AG08396 (cell line): ENCODE data around the gene HPS1.
A peak's percentile ranks its signal among the peaks of the same experiment; 100 is the strongest.

Experiments
- DNase-seq: peaks from one replicate; pipeline ENCODE4 v3.0.0; 2012; ENCODE audit warnings: low spot score, mixed read lengths

Gene HPS1

DNA sequence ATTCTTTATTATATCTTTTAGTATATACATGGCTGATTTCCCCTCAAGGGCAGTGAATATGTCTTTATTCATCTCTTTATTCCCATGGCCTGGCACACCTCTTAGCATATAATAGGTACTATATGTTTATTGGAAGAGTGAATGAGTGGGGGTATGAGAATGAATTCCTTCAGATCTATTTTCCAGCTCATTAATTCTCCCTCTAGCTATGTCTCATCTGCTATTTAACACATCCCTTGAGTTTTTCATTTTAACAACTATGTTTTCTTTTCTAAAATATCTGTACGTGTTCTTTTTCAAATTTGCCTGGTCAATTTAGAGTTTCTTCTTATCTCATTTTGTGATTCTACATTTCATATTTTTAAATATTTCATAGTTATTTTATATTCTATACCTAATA, 14.4 kb downstream of the HPS1 start:
- no peak for DNase-seq

DNA sequence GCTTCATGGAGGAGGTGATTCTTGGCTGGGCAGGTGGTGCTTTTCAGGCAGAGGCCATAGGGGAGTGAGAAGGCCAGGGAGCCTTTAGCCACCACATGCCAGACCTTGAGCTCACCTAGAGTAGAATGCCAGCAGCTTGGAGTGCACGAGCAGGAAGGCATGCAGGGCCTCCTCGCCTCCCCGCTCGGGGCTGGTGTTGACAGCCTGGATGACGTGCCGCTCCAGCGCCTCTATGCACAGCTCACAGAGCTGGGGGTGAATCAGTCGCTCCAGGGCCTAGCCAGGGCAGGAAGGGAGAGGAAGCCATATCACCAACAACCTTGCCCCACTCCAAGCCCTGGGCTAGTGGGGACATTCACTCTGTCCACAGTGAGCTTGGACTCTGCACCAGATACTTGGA, 15.7 kb downstream of the HPS1 start:
- DNase-seq, result no peak

DNA sequence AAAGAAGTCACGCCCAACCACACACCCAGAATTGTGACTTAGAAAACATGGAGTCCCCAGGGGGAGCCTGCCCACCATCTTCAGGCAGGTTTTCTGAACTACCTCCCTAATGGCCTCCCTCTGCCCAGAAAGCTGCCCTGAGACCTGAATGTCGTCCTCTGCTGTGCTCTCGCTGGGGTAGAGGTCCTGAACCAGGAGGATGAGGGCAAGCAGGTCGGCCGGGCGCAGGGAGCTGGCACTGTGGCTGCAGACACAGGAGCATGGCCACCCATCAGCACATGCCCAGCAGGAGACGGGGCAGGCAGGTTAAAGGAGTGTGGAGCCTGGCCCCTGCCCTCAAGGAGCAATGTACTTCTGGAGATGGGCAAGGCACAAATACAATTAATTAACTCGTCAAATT, 16.3 kb downstream of the HPS1 start:
- no peak for DNase-seq

DNA sequence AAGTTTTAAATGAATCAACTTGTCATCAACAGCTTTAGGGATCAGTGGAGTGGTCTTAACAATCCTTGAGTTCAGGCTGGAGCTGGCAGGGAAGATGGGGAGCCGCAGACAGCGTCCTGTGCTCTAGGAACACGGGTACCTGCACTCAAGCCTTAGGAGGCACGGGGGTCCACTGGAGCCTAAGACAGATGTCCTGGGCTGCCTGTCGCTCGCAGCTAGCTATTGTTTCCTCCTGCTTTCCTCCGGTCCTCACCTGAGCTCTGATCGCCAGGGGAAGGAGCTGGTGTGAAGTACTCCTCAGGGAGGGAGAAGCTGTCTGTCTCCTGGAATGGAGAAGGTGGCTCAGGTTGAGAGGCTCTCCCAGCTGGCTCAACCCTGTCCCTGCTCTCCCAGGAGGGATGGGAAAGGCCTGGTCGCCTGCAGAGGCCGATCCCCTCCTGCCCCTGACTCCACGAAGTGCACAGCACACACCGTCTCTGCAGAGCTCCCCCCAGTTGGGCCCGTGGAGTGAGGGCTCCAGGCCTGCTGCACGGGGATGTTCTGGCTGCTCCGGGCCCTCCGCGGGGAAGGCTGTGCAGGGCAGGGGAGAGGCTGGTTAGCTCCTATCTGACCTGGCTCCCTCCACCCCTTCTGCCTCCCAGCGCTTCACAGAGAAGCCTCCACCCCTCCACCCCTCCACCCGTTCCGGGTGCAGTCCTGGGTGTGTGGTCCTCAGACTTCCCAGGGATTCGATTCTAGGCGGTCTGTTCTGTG, 17.2 kb downstream of the HPS1 start:
- DNase-seq, result no peak

DNA sequence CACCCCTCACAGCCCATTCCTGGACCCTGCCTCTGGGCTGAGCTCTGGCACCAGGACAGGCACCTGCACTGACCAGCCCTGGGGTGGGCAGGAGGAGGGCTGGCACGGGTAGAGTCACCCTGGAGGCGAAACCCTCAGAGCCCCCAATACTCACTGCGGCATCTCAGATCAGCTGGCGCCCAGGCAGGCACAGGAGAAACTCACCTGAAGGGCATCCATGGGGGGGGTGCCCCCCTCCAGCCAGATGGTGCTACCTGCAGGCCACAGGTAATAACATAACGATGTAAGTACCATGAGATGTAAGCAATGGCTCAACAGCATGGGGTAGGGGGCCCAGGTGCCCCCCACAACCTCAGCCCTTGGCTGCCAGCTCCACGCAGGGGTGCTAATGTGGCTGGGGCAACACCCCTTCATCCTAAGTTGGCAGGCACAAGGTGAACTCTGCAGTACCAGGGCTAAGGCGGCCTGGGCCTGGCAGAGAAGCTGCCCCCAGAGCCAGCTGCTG, 19.7 kb downstream of the HPS1 start:
- DNase-seq, result no peak

DNA sequence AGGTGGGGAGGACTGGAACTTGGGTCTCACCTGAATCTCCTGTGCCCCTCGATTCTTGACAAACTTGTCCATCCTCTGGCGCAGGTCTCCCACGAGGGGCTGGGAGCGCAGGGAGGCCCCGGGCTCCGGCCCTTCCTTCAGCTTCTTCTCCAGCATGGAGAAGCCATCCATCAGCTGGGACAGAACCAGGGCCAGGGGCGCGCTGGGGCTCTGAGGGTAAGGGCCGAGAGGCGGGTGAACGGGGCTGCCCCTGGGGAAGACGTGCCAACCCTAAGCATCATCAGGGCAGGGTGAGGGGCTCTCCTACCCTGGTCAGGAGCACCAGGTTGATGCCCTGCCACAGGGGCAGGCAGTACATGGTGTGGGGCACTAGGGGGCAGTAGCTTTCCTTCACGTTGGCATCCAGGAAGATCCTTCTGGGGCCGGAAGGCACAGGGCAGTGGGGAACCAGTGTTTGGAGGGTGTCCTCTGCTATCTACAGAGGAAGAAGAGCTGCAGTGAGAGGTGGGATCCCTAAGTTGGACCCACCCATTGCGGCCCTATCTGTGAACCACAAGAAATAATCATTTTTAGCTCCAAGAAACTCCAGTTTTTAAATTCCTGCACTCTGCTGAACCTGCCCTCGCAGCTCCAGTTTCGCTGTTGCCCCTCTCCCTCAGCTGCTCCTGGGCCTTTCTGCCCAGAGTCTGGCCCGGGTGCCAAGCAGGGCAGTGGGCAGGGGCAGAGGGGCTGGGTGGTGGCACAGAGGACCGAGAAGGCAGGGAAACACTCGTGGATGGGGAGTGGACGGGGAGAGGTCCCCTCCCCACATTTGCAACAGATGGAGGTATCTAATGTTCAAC, 21.0 kb downstream of the HPS1 start:
- DNase-seq, result peak; percentile 71

DNA sequence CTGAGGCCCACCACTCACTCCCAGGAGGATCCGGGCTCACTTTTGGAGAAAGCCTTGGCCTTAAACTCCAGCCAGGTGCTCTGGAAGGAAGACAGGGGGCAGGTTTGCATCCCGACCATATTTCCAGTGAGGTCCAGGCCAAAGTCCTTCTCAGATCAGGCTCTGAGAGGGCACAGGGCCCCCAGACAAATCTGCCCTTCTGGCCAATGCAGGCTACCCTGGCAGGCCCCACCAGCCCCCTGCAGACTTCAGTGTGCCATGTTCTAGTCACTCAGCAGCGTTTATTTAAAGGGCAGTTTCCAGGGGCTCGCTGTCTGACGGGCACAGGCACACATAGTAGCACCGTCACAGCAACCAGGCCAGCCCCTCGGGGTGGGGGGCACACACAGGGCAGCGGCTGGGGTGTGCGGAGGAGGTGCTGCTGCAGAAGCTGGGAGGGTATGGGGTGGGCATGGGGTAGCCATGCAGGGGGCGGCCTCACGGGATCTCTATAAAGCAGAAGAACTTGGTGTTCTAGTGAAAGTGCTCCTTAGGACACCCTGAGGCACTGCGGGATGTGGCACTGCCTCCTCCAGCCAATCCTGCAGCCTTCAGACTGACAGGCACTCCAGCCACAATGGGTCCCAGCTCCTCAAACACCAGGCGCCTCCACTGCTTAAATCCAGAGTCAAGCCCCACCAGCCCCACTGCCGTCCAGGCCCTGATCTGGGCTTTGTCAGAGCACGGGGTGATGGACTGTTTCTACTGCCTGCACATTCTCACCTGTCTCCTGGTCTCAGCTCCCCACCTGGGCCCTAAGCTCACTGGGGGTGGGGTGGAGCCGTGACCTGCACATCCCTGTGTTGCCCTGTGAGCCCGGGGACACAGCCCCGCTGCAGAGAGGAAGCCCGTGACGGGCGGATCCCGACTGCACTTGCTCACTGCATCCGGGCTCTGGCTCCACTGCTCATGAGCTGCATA, 22.2 kb downstream of the HPS1 start:
- no peak for DNase-seq

DNA sequence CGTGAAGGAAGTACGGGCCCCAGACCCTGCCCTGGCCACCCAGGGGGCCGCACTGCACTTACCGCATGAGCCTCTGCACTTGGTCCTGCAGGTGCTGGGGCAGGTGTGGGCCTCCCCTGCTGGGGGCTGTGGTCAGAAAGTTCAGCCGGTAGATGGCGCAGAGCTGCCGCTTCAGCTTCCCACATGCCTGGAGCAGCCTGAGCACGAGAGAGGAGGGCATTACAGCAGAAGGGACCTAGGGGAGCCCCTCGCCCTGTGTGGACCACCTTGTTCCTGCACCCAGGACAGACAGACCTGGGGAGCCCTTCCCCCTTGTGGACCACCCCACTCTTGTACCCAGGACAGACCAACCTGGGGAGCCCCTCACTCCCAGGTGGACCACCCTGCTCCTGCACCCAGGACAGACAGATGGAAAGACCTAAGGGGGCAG, 23.0 kb downstream of the HPS1 start:
- DNase-seq, result no peak

DNA sequence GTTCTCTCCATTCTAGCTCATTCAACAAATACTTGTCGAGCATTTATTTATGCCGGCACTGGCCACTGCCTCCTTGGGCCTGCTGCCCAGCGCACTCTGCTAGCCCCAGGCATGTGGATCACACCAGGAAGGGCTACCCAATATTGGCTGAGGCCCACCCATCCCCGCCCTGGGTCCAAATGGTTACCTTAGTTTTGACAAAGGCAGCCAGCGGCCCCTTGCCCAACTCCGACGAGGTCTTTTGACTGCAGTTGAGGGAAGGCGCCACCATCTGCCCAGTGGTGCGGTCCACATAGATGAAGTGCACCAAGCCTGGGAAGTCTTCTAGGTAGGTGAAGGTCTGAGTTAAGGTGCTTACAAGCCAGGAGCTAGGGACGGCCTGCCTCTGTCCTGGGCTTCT, 24.6 kb downstream of the HPS1 start:
- DNase-seq, result no peak

DNA sequence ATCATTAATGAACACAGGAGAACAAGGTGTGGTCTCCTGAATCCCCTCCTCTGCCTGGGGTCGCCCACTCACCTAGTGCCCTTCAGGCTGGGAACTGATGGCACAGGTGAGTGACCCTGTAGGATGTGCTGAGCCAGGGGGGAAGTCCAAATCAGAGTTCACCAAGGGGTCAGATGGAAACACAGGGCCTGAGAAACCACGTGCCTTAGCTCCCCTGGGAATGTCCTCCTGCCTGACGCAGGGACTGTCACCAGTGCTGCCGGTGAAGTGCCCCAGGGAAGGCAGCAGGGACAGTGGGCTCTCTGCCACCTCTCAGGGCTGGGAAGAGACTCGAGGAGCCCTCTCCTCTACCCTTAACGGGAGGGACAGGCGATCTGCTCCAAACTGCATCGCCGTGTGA, 25.9 kb downstream of the HPS1 start:
- DNase-seq, result no peak

DNA sequence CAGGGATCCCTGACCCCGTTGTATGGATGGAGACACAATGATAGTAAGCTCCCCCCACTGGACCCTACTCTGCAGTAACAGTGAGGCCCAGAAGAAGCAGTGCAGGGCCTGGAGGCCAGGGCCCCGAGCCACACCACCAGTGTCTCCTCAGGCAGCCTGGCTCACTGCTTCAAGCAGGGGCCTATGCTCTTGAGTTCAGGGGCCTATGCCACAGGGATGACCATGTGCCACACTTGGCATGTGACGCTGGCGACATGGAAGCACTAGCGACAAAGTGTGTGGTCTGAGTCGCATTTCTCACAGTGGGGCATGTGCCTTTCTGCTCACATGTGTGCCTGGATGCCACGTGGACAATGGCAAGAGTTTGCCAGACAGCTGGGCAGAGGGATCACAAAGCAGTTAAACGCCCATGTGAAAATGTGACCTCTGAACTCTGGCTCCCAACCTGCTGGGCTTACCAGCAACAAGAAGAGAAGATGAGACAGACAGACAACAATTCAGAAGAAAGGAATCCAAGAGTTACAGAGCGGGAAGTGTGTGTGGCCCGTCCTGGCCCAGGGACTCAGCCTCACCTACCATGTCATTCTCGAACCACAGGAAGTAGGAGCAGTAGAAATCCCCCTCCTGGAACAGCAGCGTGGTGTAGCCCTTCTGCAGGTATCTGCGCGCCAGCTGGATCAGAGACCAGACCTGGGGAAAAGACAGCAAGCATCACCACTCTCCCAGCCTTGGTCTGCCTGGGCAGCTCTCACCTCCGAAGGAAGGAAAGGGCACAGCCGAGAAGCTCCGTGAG, 27.1 kb downstream of the HPS1 start:
- no peak for DNase-seq

DNA sequence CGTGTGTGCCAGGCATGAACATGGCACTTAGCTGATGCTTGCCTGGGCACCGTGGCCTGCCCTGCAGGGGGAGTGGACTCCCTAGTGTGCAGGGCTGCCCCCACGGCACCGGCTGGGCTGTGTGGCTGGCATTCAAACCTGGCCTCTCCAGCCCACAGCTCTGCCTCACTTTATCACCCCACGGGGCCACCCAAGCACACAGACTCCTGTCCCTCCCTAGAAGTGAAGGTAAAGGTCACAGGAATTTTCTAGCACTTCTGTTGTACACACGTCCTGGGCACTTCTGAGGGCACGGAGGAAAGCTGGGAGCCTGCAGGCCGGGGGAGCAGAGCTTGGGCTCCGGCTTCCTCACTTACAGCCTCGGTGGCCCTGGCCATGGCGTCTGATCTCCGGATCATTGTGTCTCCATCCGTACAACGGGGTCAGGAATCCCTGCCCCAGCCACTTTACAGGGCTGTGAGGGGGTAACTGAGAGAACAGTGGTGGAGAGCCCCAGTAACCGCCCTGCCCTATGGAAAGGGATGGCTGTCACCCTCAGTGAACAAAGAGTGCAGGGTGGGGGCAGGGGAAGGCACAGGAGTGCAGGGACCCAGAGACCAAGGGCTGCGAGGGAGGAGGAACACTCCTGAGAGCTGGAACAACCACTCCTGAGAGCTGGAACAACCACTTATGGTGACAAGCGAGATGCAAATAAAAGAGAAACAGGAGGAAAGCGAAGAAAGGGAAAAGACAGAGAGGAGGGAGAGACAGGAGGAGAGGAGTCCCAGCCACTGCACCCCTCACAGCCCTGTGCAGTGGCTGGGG, 27.9 kb downstream of the HPS1 start:
- no peak for DNase-seq

DNA sequence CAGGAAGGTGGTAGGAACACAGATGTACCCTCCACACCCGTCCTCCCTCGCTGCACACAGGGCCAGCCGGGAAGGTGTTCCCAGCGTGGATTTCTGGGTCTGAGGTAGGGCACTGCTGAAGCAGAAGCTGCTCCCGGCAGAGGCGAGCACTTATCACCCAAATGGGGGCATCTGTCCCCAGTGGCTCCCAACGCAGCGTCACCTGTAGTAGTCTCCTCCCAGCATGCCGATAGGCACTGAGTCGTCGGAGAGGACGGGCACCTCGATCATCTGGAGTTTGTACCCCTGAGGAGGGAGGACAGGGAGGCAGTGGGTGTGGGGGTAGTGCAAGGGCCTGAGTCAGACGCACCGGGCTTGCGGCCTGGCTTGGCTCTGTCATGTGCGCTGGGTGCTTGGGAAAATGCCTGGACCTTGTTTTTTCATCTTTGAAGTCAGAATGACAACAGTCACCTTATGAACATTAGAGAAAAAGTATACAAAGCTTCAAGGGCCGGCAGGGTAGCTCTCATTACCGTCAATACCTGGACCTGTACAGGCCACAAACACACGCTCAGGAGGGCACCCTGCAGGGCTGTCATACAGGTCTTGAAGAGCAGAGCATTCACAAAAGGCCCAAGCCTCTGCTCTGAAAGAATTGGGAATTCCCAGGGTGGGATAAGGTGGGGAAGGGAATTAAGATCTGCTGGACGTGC, 28.6 kb downstream of the HPS1 start:
- DNase-seq, result no peak

DNA sequence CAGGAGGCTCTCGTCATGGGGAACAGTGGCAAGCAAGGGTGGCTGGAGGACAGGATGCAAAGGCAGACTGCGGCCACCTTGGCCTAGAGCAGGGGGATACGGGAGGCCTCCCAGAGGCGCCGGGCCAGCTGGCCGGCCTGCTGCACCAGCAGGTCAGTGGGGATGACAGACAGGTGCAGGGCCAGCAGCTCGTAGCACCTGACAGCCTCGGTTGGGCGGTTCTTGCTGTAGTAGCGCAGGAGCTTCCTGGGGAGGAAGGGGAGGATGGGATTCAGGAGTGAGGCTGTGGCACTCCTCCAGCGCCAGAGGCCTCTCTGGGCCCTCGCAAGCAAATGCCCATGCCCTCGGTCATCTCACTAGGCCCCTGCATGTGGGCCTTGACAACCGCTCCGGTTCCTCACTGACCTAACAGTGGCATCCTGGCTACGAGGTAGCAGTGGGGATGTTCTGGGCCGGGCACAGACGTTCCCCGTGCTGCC, 29.2 kb downstream of the HPS1 start:
- DNase-seq, result no peak

DNA sequence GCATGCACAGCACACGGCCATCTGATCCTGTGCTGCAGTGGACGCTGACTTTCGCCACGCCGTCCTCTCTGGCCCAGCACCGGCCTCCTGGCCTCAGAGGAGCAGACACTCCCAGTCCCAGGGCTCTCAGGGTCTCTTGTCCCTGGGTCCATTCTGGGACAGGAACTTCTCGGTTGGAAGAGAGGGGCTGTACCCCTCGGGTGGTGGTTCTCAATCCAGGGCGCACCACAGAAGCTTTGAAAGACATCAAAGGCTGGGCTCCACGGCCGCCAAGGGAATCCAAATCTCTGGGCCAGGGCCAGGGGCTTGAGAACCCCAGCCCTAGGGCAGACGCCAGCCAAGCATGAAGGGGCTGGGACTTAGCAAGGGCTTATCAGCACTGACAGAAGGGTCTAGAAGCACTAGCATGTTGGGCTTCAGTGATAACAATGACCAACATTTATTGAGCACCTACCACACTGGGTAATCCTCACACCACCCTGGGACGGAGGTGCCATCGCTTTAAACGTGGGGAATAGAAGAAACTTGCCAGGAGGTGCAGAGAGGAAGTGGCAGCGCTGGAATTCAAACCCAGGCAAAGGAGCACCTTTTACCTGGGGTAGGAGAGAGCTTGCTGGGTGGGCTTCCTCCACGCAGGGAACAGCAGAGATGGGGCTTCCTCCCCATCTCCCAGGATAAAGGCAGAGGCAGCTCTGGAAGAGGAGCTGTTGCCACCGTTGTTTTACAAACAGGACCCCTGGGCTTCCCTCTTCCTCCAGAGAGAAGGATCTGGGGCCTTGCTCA, 29.9 kb downstream of the HPS1 start:
- no peak for DNase-seq

DNA sequence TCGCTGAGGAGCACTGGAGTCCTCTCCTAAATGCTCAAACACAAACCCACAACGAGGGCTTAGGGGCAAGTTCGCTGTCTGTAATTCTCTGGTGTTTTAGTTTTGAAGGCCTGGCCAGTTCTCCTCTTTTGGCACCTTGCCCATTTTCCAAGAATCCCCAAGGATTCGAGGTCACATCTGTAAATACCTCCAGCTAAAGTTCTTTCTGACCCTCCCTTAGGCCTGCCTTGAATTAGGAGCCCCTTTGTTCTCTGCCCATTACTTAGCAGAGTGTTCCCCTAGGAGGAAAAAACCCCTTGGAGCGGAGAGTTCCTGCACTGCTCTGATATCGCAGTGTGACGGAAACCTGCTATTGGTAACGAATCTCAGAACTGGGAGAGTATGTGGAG, 31.0 kb downstream of the HPS1 start:
- no peak for DNase-seq

DNA sequence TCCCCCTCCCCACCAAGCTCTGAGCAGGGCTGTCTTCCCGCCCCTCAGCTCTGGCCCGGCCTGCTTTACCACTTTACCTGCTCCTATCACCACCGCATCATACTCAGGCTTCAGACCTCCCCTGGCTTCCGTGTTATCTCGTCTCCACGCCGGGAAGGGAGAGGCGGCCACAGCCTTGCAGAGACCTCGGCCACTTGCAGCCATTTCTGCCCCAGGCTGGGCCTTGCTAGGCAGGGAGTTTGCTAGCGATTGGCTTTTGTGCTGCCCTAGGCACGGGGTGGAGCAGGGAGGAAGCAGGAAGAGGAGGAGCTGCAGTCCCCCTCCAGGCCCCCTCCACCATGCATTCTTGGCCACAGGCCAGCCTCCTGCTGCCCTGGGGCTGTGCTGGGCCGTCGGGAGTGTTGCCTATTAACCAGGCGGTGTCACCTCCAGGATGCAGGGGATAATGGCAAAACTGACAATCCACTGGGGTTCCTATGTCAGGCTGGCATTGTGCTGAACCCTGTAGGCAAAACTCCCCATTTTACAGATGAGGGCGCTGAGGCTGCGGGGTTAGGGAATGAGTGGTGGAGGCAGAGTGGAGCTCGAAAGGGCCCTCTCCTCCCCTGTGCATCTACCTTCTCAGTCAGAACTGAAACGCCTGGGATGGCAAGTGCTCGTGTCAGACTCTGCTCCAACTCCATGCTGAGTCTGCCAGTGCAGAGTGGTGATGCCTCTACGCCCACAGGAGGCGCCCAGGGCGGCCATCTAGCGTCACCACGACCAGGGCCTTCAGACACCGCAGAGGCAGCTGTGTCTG, 31.6 kb downstream of the HPS1 start, which contains the start of gene PYROXD2:
PYROXD2 (minus strand) TSS at position 251 of the 799 bp plus-strand sequence; CDS start at position 204, 47 bp downstream.
- DNase-seq, result peak; percentile 97

DNA sequence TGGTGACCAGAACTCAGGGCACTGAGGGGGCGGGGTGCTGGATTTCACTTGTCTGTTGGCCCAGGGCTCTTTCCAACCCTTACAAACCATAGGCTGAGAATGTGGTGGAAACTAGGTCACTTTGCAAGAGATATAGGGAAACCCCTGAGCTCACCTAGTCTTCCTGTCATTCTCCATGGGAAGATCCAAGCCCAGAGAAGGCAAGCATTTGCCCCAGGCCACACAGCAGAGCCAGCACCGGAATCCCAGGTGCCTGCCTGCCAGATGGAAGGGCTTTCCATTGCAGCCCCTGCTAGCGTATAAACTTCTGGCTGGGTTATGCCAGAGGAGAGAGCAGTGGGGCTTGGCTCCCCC, 32.2 kb downstream of the HPS1 start:
- no peak for DNase-seq
